Fibroblast of villous mesenchyme (primary cell): ENCODE data around the gene PTK6. TPM values are rescaled to one million over a fixed set of nuclear protein-coding genes. Genes with fewer than 3 reads are reported as not detected.

Experiments
- DNase-seq: peaks from one replicate; pipeline ENCODE4 v3.0.0-alpha.2; 2010; ENCODE audit warnings: low read depth
- H3K4me3 ChIP-seq: 2 replicates; pipeline ENCODE4 v1.5.1; 2011; ENCODE audit warnings: low read depth, mild to moderate bottlenecking, low read length
- total RNA-seq: library from RNA; depleted of rRNA; stranded (reverse); fragments of >200 nt; gene quantifications from 2 replicates; pipeline ENCODE4 v1.2.3, GENCODE V29; 2012
- TF ChIP-seq, protein P1 (sequence below): IDR thresholded peaks from 2 replicates; pipeline ENCODE4 v1.5.1; 2012; ENCODE audit warnings: low read depth, mild to moderate bottlenecking, low read length; ENCODE audit not compliant: insufficient read depth

The PTK6 gene
- total RNA-seq, 1 donor = under 0.01 TPM

DNA sequence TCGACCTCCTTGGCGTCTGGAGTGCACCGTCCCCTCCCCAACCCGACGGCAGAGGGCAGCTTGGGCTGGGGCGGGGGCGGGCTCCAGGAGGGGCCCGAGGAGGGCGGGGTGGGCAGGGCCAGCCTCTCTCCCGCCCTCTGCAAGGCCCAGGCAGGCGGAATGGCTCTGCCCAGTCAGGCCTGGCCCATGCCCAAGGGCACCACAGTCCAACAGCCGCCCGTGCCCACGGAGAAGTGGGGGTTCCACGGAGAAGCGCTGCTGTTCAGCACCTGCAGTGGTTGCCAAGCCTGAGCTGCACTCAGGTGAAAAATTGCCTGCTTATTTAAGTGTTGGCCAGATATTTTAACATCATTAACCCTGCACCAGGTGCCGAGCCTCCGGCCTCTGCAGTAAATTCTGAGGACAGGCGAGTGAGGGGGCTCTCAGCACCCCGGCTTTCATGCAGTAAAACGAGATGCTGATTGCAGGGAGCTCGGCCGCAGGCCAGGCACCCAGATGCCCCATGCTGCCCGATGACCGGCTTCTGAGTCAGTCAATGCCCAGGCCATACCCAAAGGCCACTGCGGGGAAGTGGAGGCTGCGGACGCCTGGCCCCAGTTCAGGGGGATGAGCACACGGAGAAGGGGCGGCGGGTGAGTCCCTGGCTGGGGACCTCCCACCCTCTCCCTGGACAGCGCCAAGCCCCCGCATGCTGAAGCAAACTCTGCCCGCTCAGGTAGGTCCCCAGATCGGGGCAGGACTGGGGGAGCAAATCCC, 10.7 kb upstream of the PTK6 start, which contains the start of gene SRMS:
TSS of gene SRMS (minus strand) at position 25 of the 756 bp plus-strand sequence. CDS start 286 bp downstream, outside the sequence.
- H3K4me3 ChIP-seq = no peak within 1 kb of the TSS
- no peak for DNase-seq
- TF ChIP-seq, protein P1, sequence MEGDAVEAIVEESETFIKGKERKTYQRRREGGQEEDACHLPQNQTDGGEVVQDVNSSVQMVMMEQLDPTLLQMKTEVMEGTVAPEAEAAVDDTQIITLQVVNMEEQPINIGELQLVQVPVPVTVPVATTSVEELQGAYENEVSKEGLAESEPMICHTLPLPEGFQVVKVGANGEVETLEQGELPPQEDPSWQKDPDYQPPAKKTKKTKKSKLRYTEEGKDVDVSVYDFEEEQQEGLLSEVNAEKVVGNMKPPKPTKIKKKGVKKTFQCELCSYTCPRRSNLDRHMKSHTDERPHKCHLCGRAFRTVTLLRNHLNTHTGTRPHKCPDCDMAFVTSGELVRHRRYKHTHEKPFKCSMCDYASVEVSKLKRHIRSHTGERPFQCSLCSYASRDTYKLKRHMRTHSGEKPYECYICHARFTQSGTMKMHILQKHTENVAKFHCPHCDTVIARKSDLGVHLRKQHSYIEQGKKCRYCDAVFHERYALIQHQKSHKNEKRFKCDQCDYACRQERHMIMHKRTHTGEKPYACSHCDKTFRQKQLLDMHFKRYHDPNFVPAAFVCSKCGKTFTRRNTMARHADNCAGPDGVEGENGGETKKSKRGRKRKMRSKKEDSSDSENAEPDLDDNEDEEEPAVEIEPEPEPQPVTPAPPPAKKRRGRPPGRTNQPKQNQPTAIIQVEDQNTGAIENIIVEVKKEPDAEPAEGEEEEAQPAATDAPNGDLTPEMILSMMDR = no peak

- DNase-seq = no peak
- TF ChIP-seq, protein P1 = no peak
Measured at GRCh38 chr20:63546956-63547724, 10.0 kb upstream of the PTK6 start.

GRCh38 chr20:63546256-63546955, 9.2 kb upstream of the PTK6 start:
- TF ChIP-seq, protein P1 = no peak
- no peak for DNase-seq
- H3K4me3 ChIP-seq = no peak overlapping the region

More at GRCh38 chr20:63546956-63547724, 10.0 kb upstream of the PTK6 start:
- H3K4me3 ChIP-seq = no peak overlapping the region

- TF ChIP-seq, protein P1 = no peak
- DNase-seq = no peak
- no peak overlapping the region for H3K4me3 ChIP-seq
Measured at GRCh38 chr20:63545814-63546213, 8.6 kb upstream of the PTK6 start.

DNA sequence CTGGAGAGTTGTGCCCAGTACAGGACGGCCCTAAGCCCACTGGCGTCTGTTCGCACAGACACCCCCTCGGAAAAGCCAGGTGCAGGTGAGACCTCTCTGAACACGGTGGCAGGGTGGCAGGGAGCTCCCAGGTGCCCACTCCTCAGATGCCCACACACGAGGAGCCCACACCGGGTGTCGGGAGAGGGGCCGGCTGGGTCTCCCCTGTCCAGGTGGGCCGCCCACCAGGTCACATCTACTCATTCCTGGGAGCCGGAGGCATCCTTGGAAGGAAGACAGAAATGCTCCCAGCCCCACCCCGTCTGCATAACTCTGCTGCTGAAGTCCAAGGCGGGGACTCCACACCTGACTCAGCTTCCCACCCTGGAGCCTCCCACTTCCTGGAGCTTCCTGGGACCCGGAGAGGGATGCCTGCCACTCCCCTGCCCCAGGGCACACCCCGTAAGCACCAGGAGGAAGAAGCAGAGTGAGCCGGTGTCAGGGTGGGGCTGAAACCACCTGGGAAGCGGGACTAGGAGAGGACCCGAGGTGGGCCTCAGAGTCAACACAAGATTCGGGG, 7.9 kb upstream of the PTK6 start:
- TF ChIP-seq, protein P1 = no peak
- H3K4me3 ChIP-seq = no peak overlapping the region
- no peak for DNase-seq

GRCh38 chr20:63544241-63544957, 7.2 kb upstream of the PTK6 start:
- DNase-seq = no peak
- TF ChIP-seq, protein P1 = no peak

More at GRCh38 chr20:63544241-63544957, 7.2 kb upstream of the PTK6 start:
- no peak overlapping the region for H3K4me3 ChIP-seq
